ENCODE results near the gene RAC2. TPM values are rescaled to one million over a fixed set of nuclear protein-coding genes. Genes with fewer than 3 reads are reported as not detected.

Gene RAC2
- total and polyA plus RNA-seq, 3 experiments from 2014 or later: 433 to 1,206 (median 452) TPM

- Histone ChIP-seq H3K36me3 (ENCODE audit: insufficient read depth, low read length) (no peaks in the 10 kb centered on the region), H3K4me1 (ENCODE audit: insufficient read depth, low read length) (peaks cover 57% of the 10 kb centered on the region), H3K4me3 (ENCODE audit: low read length) (no peak overlapping the region), H3K27me3 (ENCODE audit: insufficient read depth, low read length, poor library complexity, severe bottlenecking) (no peaks in the 10 kb centered on the region), H3K27ac (ENCODE audit: low read depth, low read length) (no peak overlapping the region), H3K9me3 (ENCODE audit: low read length) (no peaks in the 10 kb centered on the region)
- peak overlapping the region; percentile 23 to 97 (median 84) for H3K27ac Mint-ChIP-seq
- H3K4me1 Mint-ChIP-seq: peaks cover 51 to 74% (median 62%) of the 10 kb centered on the region in 3 donors
- ChIA-PET CTCF (interaction anchor here (0.8 to 7.7 kb wide), 25 partner anchors 9 to 260 kb away, joined by 3 to 127 read pairs (median 5); partner anchors contain the start of genes C1QTNF6, IL2RB and RAC2), POLR2A (interaction anchor here (0.8 to 2.2 kb wide), 6 partner anchors 10 to 60 kb away, joined by 3 to 9 read pairs (median 3); partner anchors contain the start of gene IL2RB)
- no peaks in the 10 kb centered on the region for H3K27me3 Mint-ChIP-seq
- DNase-seq: peak in 1 of 5 donors; percentile 42
- H3K36me3 Mint-ChIP-seq: peaks cover 0 to 2% (median 0%) of the 10 kb centered on the region in 3 donors
- H3K4me3 Mint-ChIP-seq: peak overlapping the region in 5 of 7 donors; percentile 80 to 92 (median 84)
- H3K9me3 Mint-ChIP-seq: no peaks in the 10 kb centered on the region
Observed at GRCh38 chr22:37196539-37197450, 47.3 kb downstream of the RAC2 start.

GRCh38 chr22:37195921-37196320 lies 48.1 kb downstream of the RAC2 start:
- H3K4me1 Mint-ChIP-seq: peaks cover 51 to 74% (median 62%) of the 10 kb centered on the region in 3 donors
- DNase-seq: peak in 1 of 5 donors; percentile 37

GRCh38 chr22:37194750-37195149 lies 49.3 kb downstream of the RAC2 start:
- Histone ChIP-seq H3K36me3 (ENCODE audit: insufficient read depth, low read length) (no peaks in the 10 kb centered on the region), H3K27me3 (ENCODE audit: insufficient read depth, low read length, poor library complexity, severe bottlenecking) (no peaks in the 10 kb centered on the region), H3K9me3 (ENCODE audit: low read length) (no peaks in the 10 kb centered on the region), H3K4me1 (ENCODE audit: insufficient read depth, low read length) (peaks cover 52% of the 10 kb centered on the region), H3K27ac (ENCODE audit: low read depth, low read length) (no peak overlapping the region), H3K4me3 (ENCODE audit: low read length) (no peak overlapping the region)
- no peak for DNase-seq
- ChIA-PET POLR2A (no interaction called here), CTCF (interaction anchor here (1.1 to 1.6 kb wide), 4 partner anchors 11 to 118 kb away, joined by 3 to 4 read pairs (median 4); no protein-coding TSS in a partner anchor)
- Mint-ChIP-seq H3K27me3 (no peaks in the 10 kb centered on the region), H3K4me3 (peak overlapping the region in 2 of 7 donors; percentile 66 to 82), H3K9me3 (no peaks in the 10 kb centered on the region), H3K36me3 (peaks cover 0 to 3% (median 0%) of the 10 kb centered on the region in 3 donors), H3K4me1 (peaks cover 51 to 72% (median 62%) of the 10 kb centered on the region in 3 donors), H3K27ac (peak overlapping the region; percentile 90 to 98 (median 94))

More at GRCh38 chr22:37195921-37196320, 48.1 kb downstream of the RAC2 start:
- Mint-ChIP-seq H3K4me3 (peak overlapping the region in 1 of 7 donors; percentile 12), H3K9me3 (no peaks in the 10 kb centered on the region), H3K27me3 (no peaks in the 10 kb centered on the region), H3K27ac (peak overlapping the region in 7 of 8 donors; percentile 21 to 97 (median 80)), H3K36me3 (peaks cover 0 to 2% (median 0%) of the 10 kb centered on the region in 3 donors)
- POLR2A ChIA-PET: no interaction called here
- Histone ChIP-seq H3K27ac (ENCODE audit: low read depth, low read length) (no peak overlapping the region), H3K4me3 (ENCODE audit: low read length) (no peak overlapping the region), H3K27me3 (ENCODE audit: insufficient read depth, low read length, poor library complexity, severe bottlenecking) (no peaks in the 10 kb centered on the region), H3K4me1 (ENCODE audit: insufficient read depth, low read length) (peaks cover 57% of the 10 kb centered on the region), H3K36me3 (ENCODE audit: insufficient read depth, low read length) (no peaks in the 10 kb centered on the region), H3K9me3 (ENCODE audit: low read length) (no peaks in the 10 kb centered on the region)
- CTCF ChIA-PET: interaction anchor here (5.2 to 7.7 kb wide), 2 partner anchors 32 to 74 kb away, joined by 32 to 127 read pairs; no protein-coding TSS in a partner anchor

GRCh38 chr22:37193629-37194191 lies 50.4 kb downstream of the RAC2 start:
- Mint-ChIP-seq H3K4me1 (peaks cover 60 to 76% (median 72%) of the 10 kb centered on the region in 3 donors), H3K4me3 (peak overlapping the region; percentile 27 to 86 (median 61)), H3K9me3 (no peaks in the 10 kb centered on the region), H3K36me3 (peaks cover 0 to 4% (median 3%) of the 10 kb centered on the region in 3 donors), H3K27me3 (no peaks in the 10 kb centered on the region), H3K27ac (peak overlapping the region; percentile 90 to 98 (median 94))
- ChIA-PET POLR2A (interaction anchor here (1.4 kb wide), 1 partner anchor 374 kb away, joined by 3 read pairs; no protein-coding TSS in a partner anchor), CTCF (interaction anchor here (0.8 to 1.9 kb wide), 7 partner anchors 26 to 117 kb away, joined by 3 to 6 read pairs (median 3); no protein-coding TSS in a partner anchor)
- Histone ChIP-seq H3K36me3 (ENCODE audit: insufficient read depth, low read length) (no peaks in the 10 kb centered on the region), H3K4me3 (ENCODE audit: low read length) (peak overlapping the region; percentile 33), H3K9me3 (ENCODE audit: low read length) (no peaks in the 10 kb centered on the region), H3K27ac (ENCODE audit: low read depth, low read length) (no peak overlapping the region), H3K27me3 (ENCODE audit: insufficient read depth, low read length, poor library complexity, severe bottlenecking) (no peaks in the 10 kb centered on the region), H3K4me1 (ENCODE audit: insufficient read depth, low read length) (peaks cover 48% of the 10 kb centered on the region)
- peak in 4 of 5 donors; percentile 22 to 64 (median 62) for DNase-seq

- H3K9me3 Mint-ChIP-seq: no peaks in the 10 kb centered on the region
- no peak for DNase-seq
- Histone ChIP-seq H3K9me3 (ENCODE audit: low read length) (no peaks in the 10 kb centered on the region), H3K4me3 (ENCODE audit: low read length) (no peak overlapping the region), H3K27me3 (ENCODE audit: insufficient read depth, low read length, poor library complexity, severe bottlenecking) (no peaks in the 10 kb centered on the region), H3K4me1 (ENCODE audit: insufficient read depth, low read length) (peaks cover 51% of the 10 kb centered on the region), H3K36me3 (ENCODE audit: insufficient read depth, low read length) (no peaks in the 10 kb centered on the region), H3K27ac (ENCODE audit: low read depth, low read length) (no peak overlapping the region)
- ChIA-PET POLR2A (interaction anchor here (1.4 to 1.6 kb wide), 2 partner anchors 43 to 375 kb away, joined by 3 to 5 read pairs; partner anchors contain the start of gene IL2RB), CTCF (interaction anchor here (1.9 to 3.0 kb wide), 2 partner anchors 23 to 26 kb away, joined by 6 to 7 read pairs; no protein-coding TSS in a partner anchor)
- peaks cover 0 to 4% (median 3%) of the 10 kb centered on the region in 3 donors for H3K36me3 Mint-ChIP-seq
- peak overlapping the region in 1 of 7 donors; percentile 29 for H3K4me3 Mint-ChIP-seq
- H3K27ac Mint-ChIP-seq: peak overlapping the region; percentile 41 to 98 (median 91)
- H3K4me1 Mint-ChIP-seq: peaks cover 62 to 78% (median 74%) of the 10 kb centered on the region in 3 donors
- H3K27me3 Mint-ChIP-seq: no peaks in the 10 kb centered on the region
Observed at GRCh38 chr22:37192741-37193140, 51.3 kb downstream of the RAC2 start.

GRCh38 chr22:37192204-37192603 lies 51.9 kb downstream of the RAC2 start:
- Histone ChIP-seq H3K36me3 (ENCODE audit: insufficient read depth, low read length) (no peaks in the 10 kb centered on the region), H3K4me1 (ENCODE audit: insufficient read depth, low read length) (peaks cover 51% of the 10 kb centered on the region), H3K27ac (ENCODE audit: low read depth, low read length) (no peak overlapping the region), H3K27me3 (ENCODE audit: insufficient read depth, low read length, poor library complexity, severe bottlenecking) (no peaks in the 10 kb centered on the region), H3K4me3 (ENCODE audit: low read length) (no peak overlapping the region), H3K9me3 (ENCODE audit: low read length) (no peaks in the 10 kb centered on the region)
- Mint-ChIP-seq H3K9me3 (no peaks in the 10 kb centered on the region), H3K36me3 (peaks cover 0 to 4% (median 3%) of the 10 kb centered on the region in 3 donors), H3K27me3 (no peaks in the 10 kb centered on the region), H3K4me1 (peaks cover 62 to 78% (median 74%) of the 10 kb centered on the region in 3 donors), H3K27ac (peak overlapping the region; percentile 32 to 98 (median 90)), H3K4me3 (no peak overlapping the region)
- ChIA-PET CTCF (interaction anchor here (1.1 to 3.0 kb wide), 2 partner anchors 22 to 45 kb away, joined by 3 to 7 read pairs; no protein-coding TSS in a partner anchor), POLR2A (interaction anchor here (1.6 kb wide), 1 partner anchor 42 kb away, joined by 5 read pairs; the partner anchor contains the start of gene IL2RB)
- DNase-seq: no peak

GRCh38 chr22:37190262-37190780 lies 53.7 kb downstream of the RAC2 start:
- ChIA-PET POLR2A (no interaction called here), CTCF (interaction anchor here (1.3 to 3.0 kb wide), 3 partner anchors 9 to 48 kb away, joined by 3 to 7 read pairs (median 6); no protein-coding TSS in a partner anchor)
- Histone ChIP-seq H3K9me3 (ENCODE audit: low read length) (no peaks in the 10 kb centered on the region), H3K36me3 (ENCODE audit: insufficient read depth, low read length) (no peaks in the 10 kb centered on the region), H3K4me3 (ENCODE audit: low read length) (no peak overlapping the region), H3K27ac (ENCODE audit: low read depth, low read length) (no peak overlapping the region), H3K27me3 (ENCODE audit: insufficient read depth, low read length, poor library complexity, severe bottlenecking) (no peaks in the 10 kb centered on the region), H3K4me1 (ENCODE audit: insufficient read depth, low read length) (peaks cover 58% of the 10 kb centered on the region)
- Mint-ChIP-seq H3K27me3 (no peaks in the 10 kb centered on the region), H3K4me1 (peaks cover 70 to 79% (median 78%) of the 10 kb centered on the region in 3 donors), H3K4me3 (no peak overlapping the region), H3K9me3 (no peaks in the 10 kb centered on the region), H3K27ac (peak overlapping the region in 1 of 8 donors; percentile 54), H3K36me3 (peaks cover 0 to 4% (median 3%) of the 10 kb centered on the region in 3 donors)
- DNase-seq: no peak
